Measurements from ENCODE around the gene BTN1A1. TPM values are rescaled to one million over a fixed set of nuclear protein-coding genes. Genes with fewer than 3 reads are reported as not detected.
"Not testable (repeated sequence)": the region's sequence is repeated elsewhere in the genome, so short reads cannot be mapped to it uniquely, and the experiment has no call there.

BTN1A1 gene
- total and polyA plus RNA-seq, 2 donors (not counting 1 experiment from before 2014, with no cell fraction given), result 0.42 to 0.74 TPM

DNA sequence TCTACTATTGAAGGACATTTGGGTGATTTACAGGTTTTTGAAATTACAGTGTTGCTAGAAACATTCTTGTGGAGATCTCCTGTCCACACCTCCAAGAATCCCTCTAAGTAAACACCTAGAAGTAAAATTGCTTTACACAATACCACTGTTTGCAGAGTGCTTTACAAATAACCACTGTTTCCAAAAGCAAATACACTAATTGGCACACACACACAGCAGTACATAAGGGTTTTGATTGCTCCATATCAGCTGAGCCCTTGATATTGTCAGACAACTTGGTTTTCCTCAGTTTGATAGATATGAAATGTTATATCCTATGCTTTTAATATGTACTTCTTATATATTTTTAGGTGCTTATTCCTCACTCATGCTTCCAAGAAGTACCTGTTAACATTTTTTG, 44.4 kb downstream of the BTN1A1 start:
- peaks cover 26% of the 10 kb centered on the region for H3K4me1 Mint-ChIP-seq
- no peak overlapping the region for H3K27ac ChIP-seq (ENCODE audit: low read length in 2 of 2)
- no peaks in the 10 kb centered on the region for H3K9me3 ChIP-seq (ENCODE audit: control extremely low read depth in 1 of 3, control insufficient read depth in 2 of 3, insufficient read depth in 1 of 3, low read length in 2 of 3)
- H3K4me2 ChIP-seq (replicated peaks; ENCODE audit: low read depth, low read length, poor library complexity, severe bottlenecking), result no peak overlapping the region
- H3K4me3 ChIP-seq (ENCODE audit: control extremely low read depth in 1 of 5, extremely low read depth in 1 of 5, insufficient read depth in 1 of 5, low read depth in 2 of 5, low read length in 4 of 5), result no peak overlapping the region
- DNase-seq (no peak), ATAC-seq (ENCODE audit: low read depth) (no peak)
- no peak overlapping the region for H3K27ac Mint-ChIP-seq
- peaks cover 0 to 15% of the 10 kb centered on the region in 2 experiments for H3K36me3 ChIP-seq (replicated peaks in 1 of 2; ENCODE audit: control extremely low read depth in 1 of 2, control insufficient read depth in 1 of 2, extremely low read depth in 1 of 2, insufficient read depth in 2 of 2, low read length in 1 of 2)
- H3K27me3 Mint-ChIP-seq, result no peaks in the 10 kb centered on the region
- H2AFZ ChIP-seq (ENCODE audit: insufficient read depth, low read depth, low read length, poor library complexity, severe bottlenecking), result no peak overlapping the region
- no peak overlapping the region for H3K4me3 Mint-ChIP-seq
- intact Hi-C loops (cut with micrococcal nuclease), result no loop called here
- CTCF ChIA-PET, result interaction anchor here (1.8 kb wide), 1 partner anchor 203 kb away, joined by 5 read pairs; no protein-coding TSS in a partner anchor
- TF ChIP-seq, protein P1, sequence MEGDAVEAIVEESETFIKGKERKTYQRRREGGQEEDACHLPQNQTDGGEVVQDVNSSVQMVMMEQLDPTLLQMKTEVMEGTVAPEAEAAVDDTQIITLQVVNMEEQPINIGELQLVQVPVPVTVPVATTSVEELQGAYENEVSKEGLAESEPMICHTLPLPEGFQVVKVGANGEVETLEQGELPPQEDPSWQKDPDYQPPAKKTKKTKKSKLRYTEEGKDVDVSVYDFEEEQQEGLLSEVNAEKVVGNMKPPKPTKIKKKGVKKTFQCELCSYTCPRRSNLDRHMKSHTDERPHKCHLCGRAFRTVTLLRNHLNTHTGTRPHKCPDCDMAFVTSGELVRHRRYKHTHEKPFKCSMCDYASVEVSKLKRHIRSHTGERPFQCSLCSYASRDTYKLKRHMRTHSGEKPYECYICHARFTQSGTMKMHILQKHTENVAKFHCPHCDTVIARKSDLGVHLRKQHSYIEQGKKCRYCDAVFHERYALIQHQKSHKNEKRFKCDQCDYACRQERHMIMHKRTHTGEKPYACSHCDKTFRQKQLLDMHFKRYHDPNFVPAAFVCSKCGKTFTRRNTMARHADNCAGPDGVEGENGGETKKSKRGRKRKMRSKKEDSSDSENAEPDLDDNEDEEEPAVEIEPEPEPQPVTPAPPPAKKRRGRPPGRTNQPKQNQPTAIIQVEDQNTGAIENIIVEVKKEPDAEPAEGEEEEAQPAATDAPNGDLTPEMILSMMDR (IDR thresholded peaks at IDR 0.05), result no peak
- no peak for TF ChIP-seq EZH2 (IDR thresholded peaks at IDR 0.05; ENCODE audit: borderline replicate concordance, insufficient read depth, low read depth, low read length, poor library complexity, severe bottlenecking)
- POLR2A ChIA-PET, result no interaction called here
- H3K9me3 Mint-ChIP-seq (ENCODE audit: insufficient read depth), result no peaks in the 10 kb centered on the region
- peaks cover 6% of the 10 kb centered on the region in 2 donors for H3K4me1 ChIP-seq (ENCODE audit: control insufficient read depth in 2 of 2, insufficient read depth in 2 of 2, low read length in 2 of 2)
- H3K79me2 ChIP-seq (ENCODE audit: control insufficient read depth, insufficient read depth, low read length), result peaks cover 23% of the 10 kb centered on the region
- H3K27me3 ChIP-seq (replicated peaks in 1 of 4; ENCODE audit: control extremely low read depth in 1 of 4, control insufficient read depth in 3 of 4, insufficient read depth in 4 of 4, low read length in 3 of 4), result no peaks in the 10 kb centered on the region
- H3K9ac ChIP-seq (ENCODE audit: low read length), result no peak overlapping the region
- H4K20me1 ChIP-seq (ENCODE audit: control insufficient read depth, insufficient read depth, low read length, poor library complexity, severe bottlenecking), result no peaks in the 10 kb centered on the region

GRCh38 chr6:26545627-26546026, 45.5 kb downstream of the BTN1A1 start:
- H2AFZ ChIP-seq (ENCODE audit: insufficient read depth, low read depth, low read length, poor library complexity, severe bottlenecking), result no peak overlapping the region
- H3K27ac ChIP-seq (ENCODE audit: low read length in 2 of 2), result no peak overlapping the region
- no peak overlapping the region for H3K4me3 ChIP-seq (ENCODE audit: control extremely low read depth in 1 of 5, extremely low read depth in 1 of 5, insufficient read depth in 1 of 5, low read depth in 2 of 5, low read length in 4 of 5)
- no peaks in the 10 kb centered on the region for H4K20me1 ChIP-seq (ENCODE audit: control insufficient read depth, insufficient read depth, low read length, poor library complexity, severe bottlenecking)
- intact Hi-C loops (cut with micrococcal nuclease), result no loop called here
- no peak overlapping the region for H3K9ac ChIP-seq (ENCODE audit: low read length)
- H3K4me1 ChIP-seq (ENCODE audit: control insufficient read depth in 2 of 2, insufficient read depth in 2 of 2, low read length in 2 of 2), result peaks cover 0 to 8% of the 10 kb centered on the region in 2 donors
- no peak for TF ChIP-seq EZH2 (IDR thresholded peaks at IDR 0.05; ENCODE audit: borderline replicate concordance, insufficient read depth, low read depth, low read length, poor library complexity, severe bottlenecking)
- TF ChIP-seq, protein P1 (IDR thresholded peaks at IDR 0.05), result no peak
- ChIA-PET CTCF (interaction anchor here (0.7 to 1.8 kb wide), 3 partner anchors 182 to 204 kb away, joined by 3 to 5 read pairs (median 3); no protein-coding TSS in a partner anchor), POLR2A (no interaction called here)
- Mint-ChIP-seq H3K27ac (peak overlapping the region; percentile 20), H3K9me3 (ENCODE audit: insufficient read depth) (no peaks in the 10 kb centered on the region), H3K27me3 (no peaks in the 10 kb centered on the region), H3K4me1 (peaks cover 24% of the 10 kb centered on the region), H3K4me3 (no peak overlapping the region)
- no peaks in the 10 kb centered on the region for H3K9me3 ChIP-seq (ENCODE audit: control extremely low read depth in 1 of 3, control insufficient read depth in 2 of 3, insufficient read depth in 1 of 3, low read length in 2 of 3)
- peaks cover 14% of the 10 kb centered on the region for H3K79me2 ChIP-seq (ENCODE audit: control insufficient read depth, insufficient read depth, low read length)
- ATAC-seq (ENCODE audit: low read depth), result no peak
- no peak overlapping the region for H3K4me2 ChIP-seq (replicated peaks; ENCODE audit: low read depth, low read length, poor library complexity, severe bottlenecking)
- DNase-seq, result no peak
- no peaks in the 10 kb centered on the region for H3K27me3 ChIP-seq (replicated peaks in 1 of 4; ENCODE audit: control extremely low read depth in 1 of 4, control insufficient read depth in 3 of 4, insufficient read depth in 4 of 4, low read length in 3 of 4)
- H3K36me3 ChIP-seq (replicated peaks in 1 of 2; ENCODE audit: control extremely low read depth in 1 of 2, control insufficient read depth in 1 of 2, extremely low read depth in 1 of 2, insufficient read depth in 2 of 2, low read length in 1 of 2), result peaks cover 0 to 15% of the 10 kb centered on the region in 2 experiments
- 94% methylated on average over 6 of the region's 6 CpGs for WGBS (ENCODE audit: insufficient coverage)

DNA sequence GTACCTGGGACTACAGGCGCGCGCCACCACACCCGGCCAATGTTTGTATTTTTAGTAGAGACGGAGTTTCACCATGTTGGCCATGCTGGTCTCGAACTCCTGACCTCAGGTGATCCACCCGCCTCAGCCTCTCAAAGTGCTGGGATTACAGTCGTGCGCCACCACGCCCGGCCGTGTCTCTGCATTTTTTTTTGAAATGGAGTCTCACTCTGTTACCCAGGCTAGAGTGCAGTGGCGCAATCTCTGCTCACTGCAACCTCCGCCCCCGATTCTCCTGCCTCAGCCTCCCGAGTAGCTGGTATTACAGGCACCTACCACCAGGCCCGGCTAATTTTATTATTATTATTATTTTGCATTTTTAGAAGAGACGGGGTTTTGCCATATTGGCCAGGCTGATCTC, 47.3 kb downstream of the BTN1A1 start:
- H3K36me3 ChIP-seq (replicated peaks in 1 of 2; ENCODE audit: control extremely low read depth in 1 of 2, control insufficient read depth in 1 of 2, extremely low read depth in 1 of 2, insufficient read depth in 2 of 2, low read length in 1 of 2), result peaks cover 0 to 11% of the 10 kb centered on the region in 2 experiments
- H3K27me3 ChIP-seq (replicated peaks in 1 of 4; ENCODE audit: control extremely low read depth in 1 of 4, control insufficient read depth in 3 of 4, insufficient read depth in 4 of 4, low read length in 3 of 4); H3K27ac Mint-ChIP-seq; ATAC-seq (ENCODE audit: low read depth); H3K9me3 ChIP-seq (ENCODE audit: control extremely low read depth in 1 of 3, control insufficient read depth in 2 of 3, insufficient read depth in 1 of 3, low read length in 2 of 3); H4K20me1 ChIP-seq (ENCODE audit: control insufficient read depth, insufficient read depth, low read length, poor library complexity, severe bottlenecking); H3K4me3 Mint-ChIP-seq; H3K9ac ChIP-seq (ENCODE audit: low read length); intact Hi-C loops (cut with micrococcal nuclease); H2AFZ ChIP-seq (ENCODE audit: insufficient read depth, low read depth, low read length, poor library complexity, severe bottlenecking); H3K4me3 ChIP-seq (ENCODE audit: control extremely low read depth in 1 of 5, extremely low read depth in 1 of 5, insufficient read depth in 1 of 5, low read depth in 2 of 5, low read length in 4 of 5); H3K79me2 ChIP-seq (ENCODE audit: control insufficient read depth, insufficient read depth, low read length); H3K27ac ChIP-seq (ENCODE audit: low read length in 2 of 2); H3K4me2 ChIP-seq (replicated peaks; ENCODE audit: low read depth, low read length, poor library complexity, severe bottlenecking); H3K9me3 Mint-ChIP-seq (ENCODE audit: insufficient read depth); H3K27me3 Mint-ChIP-seq; DNase-seq: not testable (repeated sequence)
- peaks cover 15% of the 10 kb centered on the region for H3K4me1 Mint-ChIP-seq
- ChIA-PET POLR2A (interaction anchor here (0.6 to 0.7 kb wide), 2 partner anchors 170 to 603 kb away, joined by 7 to 9 read pairs; no protein-coding TSS in a partner anchor), CTCF (interaction anchor here (1.3 to 1.5 kb wide), 2 partner anchors 10 to 15 kb away, joined by 3 to 4 read pairs; partner anchors contain the start of gene HMGN4)
- H3K4me1 ChIP-seq (ENCODE audit: control insufficient read depth in 2 of 2, insufficient read depth in 2 of 2, low read length in 2 of 2), result peaks cover 3 to 20% of the 10 kb centered on the region in 2 donors
- WGBS (ENCODE audit: insufficient coverage), result 96% methylated on average over 12 of the region's 18 CpGs

All from B cell (primary cell).